Occipital lobe (tissue), 2 donors: ENCODE data around the gene OSGIN1. TPM values are rescaled to one million over a fixed set of nuclear protein-coding genes. Genes with fewer than 3 reads are reported as not detected.
A peak's percentile ranks its signal among the peaks of the same experiment; 100 is the strongest.

Source experiments
- DNase-seq: peaks from one replicate; lab custom pipeline; 2025; lab: John Stamatoyannopoulos, UW
- total RNA-seq: library from RNA; depleted of rRNA; stranded (reverse); fragments of >200 nt; gene quantifications from one replicate; pipeline ENCODE4 v1.2.3, GENCODE V29; 2014

OSGIN1 gene
- total RNA-seq, 1 donor from 2014 or later, result 0.31 TPM

DNA sequence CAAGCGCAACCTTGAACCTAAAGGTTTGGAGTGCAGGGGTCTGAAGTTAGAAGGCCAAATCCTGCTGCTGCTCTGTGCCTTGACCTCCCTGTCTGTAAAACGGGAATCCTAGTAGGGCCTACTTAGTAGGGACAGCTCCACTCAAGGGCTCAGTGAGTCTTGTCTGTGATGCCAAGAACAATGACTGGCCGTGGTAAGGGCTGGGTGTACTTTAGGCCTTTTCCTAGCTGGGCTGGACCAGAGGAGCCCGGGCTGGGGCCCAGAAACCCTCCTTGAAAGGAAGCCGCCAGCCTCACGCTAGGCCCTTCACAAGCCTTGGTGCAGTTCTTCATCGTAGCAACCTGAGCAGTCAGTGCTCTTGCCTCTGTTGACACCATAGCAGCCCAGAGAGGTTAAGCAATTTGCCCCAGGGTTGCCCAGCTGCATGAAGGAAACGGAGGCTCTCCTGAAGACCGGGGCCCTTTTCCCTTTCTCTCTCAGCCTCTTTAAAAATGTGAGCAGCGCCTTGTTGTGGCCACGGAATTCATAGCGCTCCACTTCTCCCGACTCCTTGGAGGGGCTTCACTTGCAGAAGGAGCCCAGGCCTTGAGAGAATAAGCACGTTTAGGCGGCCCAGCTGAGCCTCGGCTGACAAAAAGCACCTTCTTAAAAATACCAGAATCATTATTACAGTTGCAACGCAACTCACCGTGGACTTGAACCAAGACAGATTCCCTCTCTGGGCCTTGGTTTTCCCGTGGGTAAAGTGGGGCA lies 19.4 kb downstream of the OSGIN1 start:
- no peak for DNase-seq

DNA sequence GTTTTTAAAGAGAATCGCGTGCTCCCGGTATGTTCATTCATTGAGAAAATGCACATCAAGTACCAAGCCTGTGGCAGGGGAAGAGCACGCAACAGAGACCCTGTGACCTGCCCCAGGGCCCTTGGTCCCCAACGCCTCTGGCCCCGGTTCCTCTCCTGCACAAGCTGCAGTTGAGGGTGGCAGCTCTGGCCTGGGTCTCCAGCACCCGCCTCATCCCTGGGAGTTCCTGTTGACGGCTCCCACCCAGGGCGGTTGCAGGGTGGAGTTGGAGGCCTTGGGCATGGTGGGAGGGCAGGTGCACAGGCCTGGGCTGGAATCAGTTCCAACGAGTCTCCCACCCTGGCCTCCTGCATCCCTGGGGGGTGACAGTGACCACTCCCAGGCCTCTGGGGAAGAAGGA lies 20.0 kb downstream of the OSGIN1 start:
- no peak for DNase-seq

DNA sequence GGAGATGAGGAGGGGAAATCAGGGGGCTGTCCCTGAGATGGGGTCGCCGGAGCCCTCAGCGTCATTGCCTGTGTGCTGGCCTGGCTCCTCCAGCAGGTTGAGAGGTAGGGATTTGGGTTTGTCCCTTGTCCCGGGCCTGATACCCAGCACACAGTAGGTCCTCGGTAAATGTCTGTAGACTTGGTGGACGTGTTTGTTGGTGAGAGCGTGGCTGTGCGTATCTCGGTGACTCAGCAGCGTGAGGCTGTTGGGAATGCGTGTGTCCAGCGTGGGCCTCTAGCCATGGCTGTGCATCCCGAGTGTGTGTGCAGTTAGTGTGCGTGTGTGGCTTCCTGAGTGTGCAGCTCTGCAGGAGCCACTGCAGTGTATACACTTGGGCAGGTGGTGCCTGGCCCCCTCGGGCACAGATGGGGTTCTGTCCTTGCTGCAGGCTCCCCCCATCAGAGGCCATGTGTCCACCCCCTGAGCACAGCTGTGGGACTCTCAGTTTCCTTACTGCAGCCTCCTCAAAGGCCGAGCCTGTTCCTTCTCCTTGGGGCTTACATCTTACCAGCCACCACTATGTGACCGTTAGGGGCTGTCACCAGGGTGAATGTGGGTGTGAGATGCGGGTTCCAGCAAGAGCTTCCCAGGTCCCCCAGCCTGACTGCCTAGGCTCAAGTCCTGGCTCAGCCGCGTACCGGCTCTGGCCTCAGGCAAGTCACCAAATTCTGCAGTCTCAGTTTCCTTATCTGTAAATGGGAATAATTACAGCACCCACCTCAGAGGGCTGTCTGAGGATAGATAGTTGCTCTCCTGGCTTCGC lies 20.7 kb downstream of the OSGIN1 start:
- no peak for DNase-seq

DNA sequence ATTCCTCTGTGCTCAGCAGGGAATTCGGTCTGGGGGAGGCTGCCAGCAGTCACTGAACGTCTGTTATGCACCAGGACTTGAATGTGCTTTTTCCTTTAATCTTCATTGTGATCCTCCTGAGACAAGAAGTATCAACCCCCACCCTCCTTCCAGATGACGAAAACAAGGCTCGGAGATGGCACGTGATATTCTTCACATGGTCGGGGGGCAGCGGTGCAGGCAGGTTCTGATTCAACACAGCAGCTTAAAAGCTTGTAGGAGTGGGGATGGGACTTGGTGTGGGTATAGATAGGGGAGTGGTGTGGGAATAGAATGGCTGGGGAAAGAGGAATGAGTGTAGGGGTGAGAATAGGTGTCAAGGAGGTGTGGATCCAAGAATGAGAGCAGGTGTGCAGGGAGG lies 21.4 kb downstream of the OSGIN1 start:
- DNase-seq, result no peak

DNA sequence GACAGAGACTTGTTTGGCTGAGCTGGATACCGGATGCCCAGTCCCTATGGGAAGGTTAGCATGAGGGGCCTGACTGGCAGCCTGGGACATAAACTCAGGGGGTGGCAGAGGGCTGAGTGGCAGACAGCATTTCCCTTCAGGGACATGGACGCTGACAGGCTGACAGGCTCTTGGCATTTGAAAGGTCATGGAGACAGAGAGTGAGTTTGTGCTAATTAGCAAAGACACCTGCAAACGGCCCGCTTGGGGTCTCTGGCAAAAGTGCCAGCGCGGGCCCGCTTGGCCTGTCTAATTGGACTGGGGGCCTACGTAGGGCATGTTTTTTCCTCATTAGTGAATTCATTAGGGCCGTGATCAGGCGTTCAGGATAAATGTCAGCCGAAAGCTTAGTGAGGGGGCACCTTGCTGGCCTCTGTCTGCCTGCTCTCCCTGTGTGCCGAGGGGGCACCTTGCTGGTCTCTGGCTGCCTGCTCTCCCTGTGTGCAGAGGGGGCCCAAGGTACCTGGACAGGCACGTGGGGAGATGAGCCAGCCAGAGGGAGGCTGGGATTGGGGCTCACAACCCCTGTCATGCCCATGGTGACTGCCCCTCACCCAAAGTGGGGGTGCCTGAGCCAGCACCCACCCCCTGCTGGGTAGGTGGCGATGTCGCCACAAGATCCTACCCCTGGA lies 22.7 kb downstream of the OSGIN1 start:
- DNase-seq, result no peak

DNA sequence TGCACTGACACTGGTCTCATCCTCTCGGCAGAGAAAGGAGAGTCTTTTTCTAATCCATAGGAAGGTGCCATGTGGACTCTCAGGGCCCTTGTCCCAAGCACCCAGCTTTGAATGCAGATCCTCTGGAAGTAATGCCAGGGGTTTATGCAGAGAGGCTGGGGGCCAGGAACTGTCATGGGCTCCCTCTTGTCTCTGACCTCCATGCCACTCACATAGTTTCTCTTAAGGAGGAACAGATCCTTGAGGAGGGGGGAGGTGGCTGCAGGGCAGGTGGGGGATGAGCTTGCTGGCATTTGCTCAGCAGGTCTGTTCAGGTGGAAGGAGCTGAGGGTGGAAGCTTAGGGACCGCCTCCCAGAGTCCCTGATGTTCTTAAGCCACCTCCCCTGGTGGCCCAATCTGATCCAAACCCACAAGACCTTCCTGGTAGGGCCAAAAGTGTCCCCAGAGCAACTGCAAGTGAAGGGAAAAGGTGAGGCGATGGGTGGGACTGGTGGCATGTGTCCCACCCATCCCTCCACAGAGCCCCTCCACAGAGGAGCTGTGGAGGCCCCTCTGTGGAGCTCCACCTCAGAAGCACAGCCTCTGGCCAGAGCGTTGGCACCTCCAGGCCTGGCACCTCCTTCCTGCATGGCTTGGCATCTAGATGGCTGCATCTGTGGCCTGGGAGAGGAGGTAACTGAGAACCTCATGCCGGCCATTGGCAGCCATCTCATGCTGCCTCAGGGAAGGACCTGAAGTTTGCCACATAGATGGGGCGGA lies 24.2 kb downstream of the OSGIN1 start:
- DNase-seq, result no peak

DNA sequence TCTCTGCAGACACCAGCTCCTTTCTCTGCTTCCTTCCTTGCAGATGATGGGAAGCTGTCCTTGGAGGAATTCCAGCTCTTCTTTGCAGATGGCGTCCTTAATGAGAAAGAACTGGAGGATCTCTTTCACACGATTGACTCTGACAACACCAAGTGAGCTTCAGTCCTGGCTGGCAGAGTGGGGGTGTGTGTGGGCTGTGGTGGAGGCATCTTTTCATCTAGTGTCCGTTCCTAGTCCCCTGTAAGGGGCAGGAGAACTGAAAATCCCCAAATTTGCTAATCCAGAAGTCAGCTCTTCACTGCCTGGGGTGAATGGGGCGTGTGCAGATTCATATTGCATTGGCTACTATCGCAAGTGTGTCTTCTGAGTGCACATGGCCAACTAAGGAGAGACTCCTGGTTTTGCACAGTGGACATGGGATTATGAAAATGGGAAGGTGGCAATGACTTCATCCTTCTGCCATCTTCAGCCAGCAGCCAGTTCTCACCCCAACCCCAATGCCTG lies 25.4 kb downstream of the OSGIN1 start:
- DNase-seq, result no peak

DNA sequence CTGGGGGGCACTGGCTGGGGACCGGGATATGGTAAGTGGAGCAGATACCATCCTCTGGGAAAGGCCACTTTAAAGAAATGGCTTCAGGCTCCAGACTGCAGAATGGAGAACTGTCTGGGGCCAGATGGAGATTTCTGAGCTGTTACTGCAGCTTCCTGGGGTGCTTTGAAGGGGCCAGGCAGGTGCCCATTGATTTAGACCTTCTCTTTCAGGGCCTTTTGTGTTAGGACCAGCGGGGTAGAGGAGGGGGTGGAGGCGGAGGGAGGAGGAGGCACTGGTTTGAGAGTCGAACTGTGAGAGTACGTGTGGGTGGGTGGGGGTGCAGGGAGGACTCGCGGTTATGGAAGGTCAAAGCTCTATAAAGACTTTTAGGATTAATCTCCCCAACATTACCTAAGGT lies 26.4 kb downstream of the OSGIN1 start:
- DNase-seq, result no peak

DNA sequence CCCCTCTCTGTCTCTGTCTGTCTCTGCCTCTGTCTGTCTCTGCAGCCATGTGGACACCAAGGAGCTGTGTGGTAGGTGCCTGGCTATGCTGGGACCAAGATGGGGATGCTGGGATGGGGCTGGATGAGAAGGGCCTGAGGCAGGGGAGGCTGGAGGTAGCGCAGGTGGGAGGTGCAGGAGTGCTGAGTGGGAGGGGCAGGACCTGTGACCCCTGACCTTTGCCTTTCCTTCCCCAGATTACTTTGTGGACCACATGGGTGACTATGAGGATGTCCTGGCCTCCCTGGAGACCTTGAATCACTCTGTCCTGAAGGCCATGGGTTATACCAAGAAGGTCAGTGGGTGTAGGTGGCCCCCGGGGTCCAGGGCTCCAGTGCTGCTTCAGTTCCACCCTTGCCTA lies 27.8 kb downstream of the OSGIN1 start:
- no peak for DNase-seq

DNA sequence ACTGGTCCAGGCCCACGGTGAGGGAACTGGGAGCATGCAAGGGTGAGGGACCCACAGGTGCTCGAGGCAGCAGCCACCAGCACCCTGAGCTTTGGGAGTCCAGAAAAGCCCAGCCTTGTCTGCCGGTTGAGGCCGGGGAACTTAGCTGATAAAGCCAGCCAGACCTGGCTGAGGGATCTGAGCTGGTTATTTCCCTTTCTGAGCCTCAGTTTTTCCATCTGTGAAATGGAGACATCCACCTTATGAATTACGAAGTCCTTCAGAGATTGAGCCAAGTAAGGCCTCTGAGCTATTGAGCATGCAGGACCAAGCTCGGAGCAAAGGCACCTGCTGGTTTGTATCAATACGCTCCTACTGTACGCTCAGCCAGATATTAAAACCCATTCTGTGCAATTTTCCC lies 28.8 kb downstream of the OSGIN1 start:
- DNase-seq, result no peak

DNA sequence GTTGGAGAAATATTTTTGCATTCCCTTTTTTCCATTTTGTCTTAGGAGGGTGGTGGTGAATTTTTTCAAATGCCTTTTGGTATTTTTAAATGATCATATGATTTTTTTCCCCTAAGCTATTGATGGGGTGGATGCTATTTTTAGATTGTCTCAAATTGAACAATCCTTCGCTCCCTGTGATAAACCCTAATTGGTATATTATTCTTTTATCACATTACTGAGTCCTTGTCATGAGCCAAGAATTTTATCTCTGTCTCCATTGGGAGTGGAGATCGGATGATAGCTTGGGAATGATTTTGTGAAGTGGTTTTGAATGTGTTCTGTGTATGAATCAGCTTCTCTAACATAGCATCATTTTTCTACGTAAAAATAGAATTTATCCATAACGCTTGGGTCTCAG lies 30.5 kb downstream of the OSGIN1 start:
- no peak for DNase-seq

DNA sequence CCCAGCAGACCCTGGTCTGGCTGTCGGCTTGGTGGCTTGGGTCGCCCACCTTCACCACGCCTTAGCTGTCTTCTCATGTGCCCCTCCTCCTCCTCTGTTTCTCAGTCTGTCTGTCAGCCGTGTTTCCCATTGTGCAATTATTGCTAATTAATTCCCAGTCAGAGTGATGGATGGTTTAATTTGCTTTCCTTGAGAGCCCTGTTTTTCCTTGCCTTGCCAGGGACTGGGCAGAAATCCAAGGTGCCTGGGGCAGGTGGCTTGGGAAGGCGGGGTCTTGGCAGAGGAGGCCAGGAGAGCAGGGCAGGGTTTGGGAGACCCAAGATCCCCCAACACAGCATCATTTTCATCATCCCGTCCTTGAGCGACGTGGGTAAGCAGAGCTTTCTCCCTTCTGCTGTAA lies 36.3 kb downstream of the OSGIN1 start:
- no peak for DNase-seq

DNA sequence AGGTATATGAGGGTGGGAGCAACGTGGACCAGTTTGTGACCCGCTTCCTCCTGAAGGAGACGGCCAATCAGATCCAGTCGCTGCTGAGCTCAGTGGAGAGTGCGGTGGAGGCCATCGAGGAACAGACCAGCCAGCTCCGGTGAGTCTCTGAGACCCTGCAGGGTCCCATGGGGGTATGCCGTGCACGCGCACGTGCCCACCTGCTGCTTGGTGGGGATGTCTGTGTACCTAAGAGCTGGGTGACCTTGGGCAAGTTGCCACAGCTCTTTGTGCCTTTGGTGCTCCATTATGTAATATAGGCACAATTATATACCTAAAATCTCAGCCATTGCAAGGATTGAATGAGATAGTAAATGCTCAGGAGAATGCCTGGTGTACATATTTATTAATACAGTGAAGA lies 37.5 kb downstream of the OSGIN1 start:
- DNase-seq, result no peak

DNA sequence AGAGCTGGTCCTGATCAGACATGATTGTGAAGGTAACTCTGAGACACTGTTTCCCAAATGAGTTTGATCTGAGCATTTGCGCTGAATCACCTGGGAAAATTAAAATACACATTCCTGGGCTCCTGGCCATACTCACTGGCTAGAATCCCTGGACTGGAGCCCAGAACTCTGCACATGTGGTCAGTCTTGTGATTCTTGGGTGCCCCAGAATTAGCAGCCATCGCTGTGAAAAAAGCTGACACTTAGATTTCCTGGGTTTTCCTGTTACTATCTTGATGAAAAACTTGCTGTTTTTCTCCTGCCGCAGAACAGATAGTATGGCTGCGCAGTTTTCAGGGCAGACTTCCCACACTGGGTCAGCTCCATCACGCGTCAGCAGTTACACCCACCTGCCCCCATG lies 39.6 kb downstream of the OSGIN1 start:
- peak; percentile 62 for DNase-seq

DNA sequence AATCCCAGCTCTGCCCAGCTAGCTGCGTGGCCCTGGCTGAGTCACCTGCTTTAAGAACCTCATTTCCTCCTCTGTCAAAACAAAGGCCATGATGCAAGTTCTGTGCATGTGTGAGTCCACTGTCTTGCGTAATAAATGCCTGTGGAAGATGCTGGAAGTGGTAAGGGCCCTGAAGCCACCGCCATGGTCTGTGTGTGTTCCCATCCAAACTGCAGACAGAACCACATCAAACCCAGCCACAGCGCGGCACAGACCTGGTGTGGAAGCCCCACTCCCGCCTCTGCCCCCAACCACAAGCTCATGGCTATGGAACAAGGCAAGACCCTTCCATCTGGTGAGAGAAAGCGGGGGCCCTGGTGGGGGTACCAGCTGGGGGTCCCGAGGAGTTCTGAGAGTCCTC lies 41.0 kb downstream of the OSGIN1 start:
- no peak for DNase-seq

DNA sequence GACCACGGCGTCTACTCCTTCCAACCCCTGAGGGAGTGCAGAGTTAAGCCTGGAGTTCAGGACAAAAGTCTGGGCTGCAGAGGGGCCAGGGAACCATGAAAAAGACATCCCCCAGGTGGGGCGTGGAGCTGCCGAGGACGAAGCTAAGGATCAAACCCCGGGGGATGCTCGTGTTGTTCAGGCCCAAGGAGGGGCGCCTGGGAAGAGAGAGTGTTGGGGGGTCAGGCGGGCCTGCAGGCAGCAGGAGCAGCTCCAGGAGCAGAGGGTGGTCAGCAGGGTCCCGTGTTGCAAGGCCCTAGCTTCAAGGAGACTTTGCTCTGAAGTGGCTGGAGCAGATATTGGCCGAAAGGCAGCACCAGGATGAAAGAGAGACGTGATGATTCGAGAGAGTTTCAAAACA lies 41.7 kb downstream of the OSGIN1 start:
- DNase-seq, result no peak

DNA sequence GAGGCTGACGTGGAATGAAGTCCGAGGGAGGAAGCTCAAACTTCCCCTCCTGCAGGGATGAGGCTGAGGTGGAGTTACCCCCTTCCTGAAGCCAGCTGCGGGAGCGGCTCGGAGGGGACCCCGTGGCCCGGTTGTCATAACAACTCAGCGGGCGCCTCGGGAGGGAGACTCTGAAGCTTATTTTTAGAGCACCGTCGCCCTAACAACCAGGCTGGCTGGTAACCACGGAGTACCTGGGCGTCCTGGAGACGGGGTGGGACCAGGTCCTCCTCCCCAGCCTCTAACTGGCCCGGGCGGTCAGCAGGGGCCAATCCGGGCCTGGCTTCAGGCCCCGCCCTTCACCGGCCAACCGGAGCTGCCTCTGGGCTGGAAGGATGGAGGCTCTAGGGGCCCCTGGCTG lies 42.7 kb downstream of the OSGIN1 start:
- DNase-seq, result peak; percentile 33

DNA sequence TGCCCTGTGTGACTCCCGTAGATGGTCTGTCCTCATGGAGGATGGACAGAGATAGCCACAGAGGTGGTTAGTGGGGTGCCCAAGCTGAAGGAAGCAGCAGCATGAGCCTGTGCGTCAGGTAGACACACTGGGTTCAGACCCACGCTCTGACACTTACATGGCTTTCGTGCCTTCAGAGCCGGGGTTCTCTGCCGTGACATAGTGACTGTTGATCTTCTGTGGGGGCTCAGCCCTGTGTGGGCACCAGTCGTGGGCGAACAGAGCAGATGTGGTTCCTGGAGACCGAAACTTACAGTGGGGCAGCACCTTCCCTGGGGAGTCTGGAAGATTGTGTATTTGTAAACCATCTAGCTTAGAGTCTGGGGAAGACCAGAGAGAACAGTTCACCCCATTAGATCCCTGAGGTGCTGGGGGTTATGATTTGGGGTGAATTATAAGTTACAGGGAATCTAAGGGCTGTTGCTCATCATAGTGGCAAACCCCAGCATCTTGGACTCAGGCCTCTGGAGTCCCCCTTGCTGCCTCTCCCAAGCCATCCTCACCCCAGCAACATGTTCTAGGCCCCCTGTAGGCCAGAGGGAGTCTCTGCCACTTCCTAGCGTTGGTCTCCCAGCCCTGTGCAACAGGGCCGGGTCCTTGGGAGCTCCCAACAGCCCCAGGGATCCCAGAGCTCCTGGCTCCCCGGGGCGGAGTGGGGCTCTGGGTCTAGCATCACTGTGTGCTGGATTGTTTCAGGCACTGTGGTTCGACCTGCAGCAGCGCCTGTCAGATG lies 43.6 kb downstream of the OSGIN1 start:
- DNase-seq, result no peak

DNA sequence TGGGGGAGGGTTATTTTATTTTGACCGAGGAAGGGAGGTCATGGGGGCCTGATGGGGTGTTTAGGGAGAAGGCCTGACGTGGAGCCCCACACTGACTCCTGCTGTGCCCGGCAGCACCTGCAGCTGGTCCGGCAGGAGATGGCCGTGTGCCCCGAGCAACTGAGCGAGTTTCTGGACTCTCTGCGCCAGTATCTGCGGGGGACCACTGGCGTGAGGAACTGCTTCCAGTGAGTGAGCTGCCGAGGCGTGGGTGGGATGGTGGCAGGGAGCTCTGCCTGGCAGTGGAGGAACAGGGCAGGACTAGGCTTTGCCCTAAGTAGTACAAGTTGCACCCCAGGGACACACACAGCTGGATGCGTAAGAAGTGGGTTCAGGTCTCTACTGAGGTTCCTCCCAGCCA lies 45.1 kb downstream of the OSGIN1 start:
- DNase-seq, result no peak

DNA sequence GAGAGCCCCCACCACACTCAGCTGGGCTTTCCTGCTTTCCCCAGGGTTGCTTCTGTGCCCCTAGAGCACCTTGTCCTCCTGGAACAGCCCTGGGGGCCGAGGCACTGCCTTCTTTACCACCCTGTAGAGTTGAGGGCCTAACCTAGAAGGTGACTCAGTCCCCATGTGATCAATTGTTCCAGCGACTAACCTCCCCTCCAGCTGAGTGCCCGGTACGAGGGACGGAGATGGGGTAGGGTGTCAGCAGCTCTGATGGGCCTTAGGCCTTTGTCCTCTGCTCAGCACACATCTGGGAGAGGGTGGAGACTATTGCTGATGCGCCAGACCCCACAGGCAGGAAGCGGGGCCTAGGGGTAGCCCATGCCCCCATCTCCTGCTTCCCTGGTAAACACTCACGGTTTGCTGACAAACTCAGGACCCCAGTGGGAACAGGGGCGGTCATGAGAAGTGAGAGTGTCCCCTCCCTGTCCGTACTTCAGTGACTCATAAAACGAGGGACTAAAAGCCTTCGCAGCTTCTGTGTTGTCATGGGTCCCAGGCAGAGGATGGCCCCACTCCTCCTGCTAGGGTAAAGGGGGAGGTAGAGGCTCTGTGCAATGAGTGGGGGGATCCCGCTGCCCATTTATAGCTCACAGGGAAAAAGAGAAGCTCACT lies 48.1 kb downstream of the OSGIN1 start:
- DNase-seq, result no peak
